CD4-positive, alpha-beta memory T cell (primary cell): Measurements from ENCODE around the gene TMEM108. TPM values are rescaled to one million over a fixed set of nuclear protein-coding genes. Genes with fewer than 3 reads are reported as not detected.

Source experiments
- CTCF ChIA-PET: fragments of 350-600 bp; sonication (Branson Sonifier 250); formaldehyde crosslinking; loops from one replicate; lab custom pipeline; 2021; ENCODE audit warnings: inconsistent platforms; ENCODE audit not compliant: partially characterized antibody; lab: Charles Lee
- POLR2A ChIA-PET: fragments of 350-600 bp; sonication (Branson Sonifier 250); formaldehyde crosslinking; loops from one replicate; lab custom pipeline; 2021; ENCODE audit not compliant: partially characterized antibody; lab: Charles Lee
- DNase-seq, 5 donors: peaks; one replicate each; pipeline versions ENCODE4 v3.0.0 to v3.0.0-alpha.2; 2020 to 2022; ENCODE audit warnings: mixed read lengths in 1 of 5
- H3K27ac ChIP-seq: one replicate; pipeline ENCODE4 v1.7.0; 2013; ENCODE audit warnings: low read depth, low read length
- H3K27me3 ChIP-seq: 2 replicates; pipeline ENCODE4 v1.7.0; 2013; ENCODE audit warnings: mild to moderate bottlenecking, low read length, moderate library complexity; ENCODE audit not compliant: insufficient read depth
- H3K36me3 ChIP-seq: 2 replicates; pipeline ENCODE4 v1.7.0; 2013; ENCODE audit warnings: mild to moderate bottlenecking, low read length, moderate library complexity; ENCODE audit not compliant: insufficient read depth
- H3K4me1 ChIP-seq: 2 replicates; pipeline ENCODE4 v1.7.0; 2013; ENCODE audit warnings: mild to moderate bottlenecking, low read length, moderate library complexity; ENCODE audit not compliant: insufficient read depth
- H3K4me3 ChIP-seq, 2 donors: one replicate each; pipeline ENCODE4 v1.7.0; 2013; ENCODE audit warnings: low read length in 2 of 2, mild to moderate bottlenecking in 1 of 2
- H3K9me3 ChIP-seq, 2 donors: one replicate each; pipeline ENCODE4 v1.7.0; 2013; ENCODE audit warnings: low read length in 2 of 2, control low read depth in 1 of 2; ENCODE audit not compliant: control insufficient read depth in 1 of 2
- H3K27ac Mint-ChIP-seq, 7 donors: one replicate each; pipeline ENCODE4 v1.8.0; 2020 to 2021; ENCODE audit warnings: mixed read lengths in 7 of 7, mild to moderate bottlenecking in 6 of 7, inconsistent platforms in 3 of 7, moderate library complexity in 3 of 7
- H3K27me3 Mint-ChIP-seq, 2 donors: one replicate each; pipeline ENCODE4 v1.8.0; 2020 to 2021; ENCODE audit warnings: mixed read lengths in 2 of 2
- H3K36me3 Mint-ChIP-seq, 2 donors: one replicate each; pipeline ENCODE4 v1.8.0; 2020 to 2021; ENCODE audit warnings: mixed read lengths in 2 of 2, inconsistent platforms in 1 of 2, mild to moderate bottlenecking in 1 of 2
- H3K4me1 Mint-ChIP-seq, 4 donors: one replicate each; pipeline ENCODE4 v1.8.0; 2020 to 2021; ENCODE audit warnings: mixed read lengths in 4 of 4, mild to moderate bottlenecking in 1 of 4
- H3K4me3 Mint-ChIP-seq, 8 donors: one replicate each; pipeline ENCODE4 v1.8.0; 2020 to 2021; ENCODE audit warnings: mixed read lengths in 8 of 8, mild to moderate bottlenecking in 7 of 8, moderate library complexity in 6 of 8, inconsistent platforms in 3 of 8
- H3K9me3 Mint-ChIP-seq, 8 donors: one replicate each; pipeline ENCODE4 v1.8.0; 2020 to 2021; ENCODE audit warnings: mixed read lengths in 8 of 8, mild to moderate bottlenecking in 5 of 8, inconsistent platforms in 3 of 8, moderate library complexity in 1 of 8
- intact Hi-C: fragments of 100-400 bp; cut with micrococcal nuclease; formaldehyde crosslinking; loops from one replicate; pipeline ENCODE4 v1.15.1; 2023
- polyA plus RNA-seq, 2 donors: library from polyadenylated mRNA; unstranded; fragments of 300-500 nt; fragmentation: Illumina TruSeq; gene quantifications; one replicate each; pipeline ENCODE4 v1.2.3, GENCODE V29; 2021
- total RNA-seq, 2 experiments: library from RNA; stranded (reverse); gene quantifications; one replicate each; pipeline ENCODE4 v1.2.3, GENCODE V29; 2021

Gene TMEM108
- total and polyA plus RNA-seq, 4 experiments from 2014 or later: not detected

DNA sequence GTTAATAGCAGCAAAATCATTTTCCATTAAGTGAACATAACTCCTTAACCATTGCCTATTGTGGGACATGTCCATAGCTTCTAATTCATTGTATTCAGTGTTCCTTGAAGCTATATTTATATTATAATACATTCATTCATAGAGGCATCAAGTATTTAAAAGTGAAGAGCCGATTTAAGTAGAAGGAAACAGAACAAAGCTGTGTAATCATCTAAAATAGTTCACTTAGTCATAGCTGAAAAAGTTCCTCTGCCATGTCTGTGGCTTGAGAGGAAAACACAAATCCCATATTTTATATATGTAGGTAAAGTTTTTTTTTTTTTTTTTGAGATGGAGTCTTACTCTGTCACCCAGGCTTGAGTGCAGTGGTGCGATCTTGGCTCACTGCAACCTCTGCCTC lies 54.5 kb downstream of the TMEM108 start:
- POLR2A ChIA-PET: no interaction called here

DNA sequence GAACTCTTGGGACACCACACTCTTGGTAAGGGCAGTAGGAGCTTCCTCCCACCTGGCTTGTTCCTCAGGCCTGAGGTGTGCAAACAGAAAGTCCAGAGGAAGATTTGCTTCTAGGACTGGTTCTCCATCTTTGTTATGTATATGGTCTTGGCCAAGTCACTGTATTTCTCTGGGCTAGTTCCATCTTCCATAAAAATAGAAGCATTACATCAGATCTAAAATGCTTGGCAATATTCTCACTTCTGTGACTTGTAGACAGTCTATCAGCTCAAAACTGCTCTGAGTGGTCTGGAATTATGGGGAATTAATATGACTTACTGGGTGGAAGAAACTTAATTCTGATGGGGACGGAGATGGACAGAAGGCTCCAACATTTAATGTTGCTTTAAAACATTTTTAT lies 55.2 kb downstream of the TMEM108 start:
- CTCF ChIA-PET: no interaction called here
- no peaks in the 10 kb centered on the region for H3K27me3 Mint-ChIP-seq

More for the DNA sequence above, 54.5 kb downstream of the TMEM108 start:
- H3K27ac Mint-ChIP-seq: no peak overlapping the region
- H3K27me3 ChIP-seq: no peaks in the 10 kb centered on the region
- CTCF ChIA-PET: no interaction called here
- H3K4me3 ChIP-seq: no peak overlapping the region
- no peak overlapping the region for H3K27ac ChIP-seq
- H3K27me3 Mint-ChIP-seq: no peaks in the 10 kb centered on the region
- H3K4me1 Mint-ChIP-seq: no peaks in the 10 kb centered on the region
- H3K9me3 Mint-ChIP-seq: peaks cover 0 to 3% (median 0%) of the 10 kb centered on the region in 8 donors
- H3K36me3 Mint-ChIP-seq: no peaks in the 10 kb centered on the region
- H3K9me3 ChIP-seq: no peaks in the 10 kb centered on the region
- no peaks in the 10 kb centered on the region for H3K36me3 ChIP-seq
- DNase-seq: no peak
- no peaks in the 10 kb centered on the region for H3K4me1 ChIP-seq
- H3K4me3 Mint-ChIP-seq: no peak overlapping the region
- intact Hi-C loops: no loop called here

DNA sequence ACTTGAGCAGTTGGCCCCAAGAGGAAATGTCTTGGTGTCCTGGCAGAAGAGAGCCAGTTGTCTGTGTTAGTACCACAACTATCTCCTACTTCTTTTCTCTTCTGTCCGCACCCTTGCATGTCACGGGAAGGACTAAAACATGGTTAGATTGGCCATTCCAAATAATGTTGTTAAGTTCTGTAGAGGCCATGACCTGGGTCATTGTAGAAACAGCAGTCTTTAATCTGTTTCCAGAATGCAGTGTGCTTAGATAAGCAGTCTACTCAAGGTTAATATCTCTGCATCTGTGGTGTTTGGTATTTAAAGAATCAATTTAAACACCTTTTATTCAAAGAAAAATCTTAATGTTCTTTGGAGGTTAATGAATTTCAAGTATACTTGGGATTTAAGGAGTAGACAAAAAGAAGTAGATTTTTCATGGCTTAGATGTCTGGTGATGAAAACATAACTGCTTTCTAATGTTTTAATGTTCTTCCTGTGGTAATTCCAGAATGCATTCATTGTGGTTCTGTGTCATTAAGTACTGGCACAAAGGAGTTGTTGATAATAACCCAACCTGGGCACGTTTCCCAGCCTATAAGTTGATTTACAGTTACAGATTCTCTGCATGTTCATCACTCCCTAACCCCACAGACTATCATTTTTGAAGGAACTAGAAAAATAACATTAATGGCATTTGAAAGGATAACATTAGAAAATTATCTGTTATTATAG lies 58.9 kb downstream of the TMEM108 start:
- Histone ChIP-seq H3K36me3 (no peaks in the 10 kb centered on the region), H3K4me1 (no peaks in the 10 kb centered on the region), H3K27ac (no peak overlapping the region), H3K27me3 (no peaks in the 10 kb centered on the region), H3K4me3 (no peak overlapping the region), H3K9me3 (no peaks in the 10 kb centered on the region)
- Mint-ChIP-seq H3K36me3 (no peaks in the 10 kb centered on the region), H3K27ac (no peak overlapping the region), H3K4me1 (no peaks in the 10 kb centered on the region), H3K27me3 (peaks cover 0 to 2% of the 10 kb centered on the region in 2 donors), H3K4me3 (no peak overlapping the region), H3K9me3 (peaks cover 0 to 3% (median 0%) of the 10 kb centered on the region in 8 donors)
- DNase-seq: no peak
- ChIA-PET POLR2A (no interaction called here), CTCF (no interaction called here)
- intact Hi-C loops: no loop called here

More for the DNA sequence above, 55.2 kb downstream of the TMEM108 start:
- Histone ChIP-seq H3K9me3 (no peaks in the 10 kb centered on the region), H3K27ac (no peak overlapping the region), H3K4me1 (no peaks in the 10 kb centered on the region), H3K4me3 (no peak overlapping the region), H3K27me3 (no peaks in the 10 kb centered on the region), H3K36me3 (no peaks in the 10 kb centered on the region)
- H3K4me3 Mint-ChIP-seq: no peak overlapping the region
- no peaks in the 10 kb centered on the region for H3K36me3 Mint-ChIP-seq
- no peaks in the 10 kb centered on the region for H3K4me1 Mint-ChIP-seq
- DNase-seq: no peak
- POLR2A ChIA-PET: no interaction called here
- H3K27ac Mint-ChIP-seq: no peak overlapping the region
- peaks cover 0 to 3% (median 0%) of the 10 kb centered on the region in 8 donors for H3K9me3 Mint-ChIP-seq
- intact Hi-C loops: no loop called here

DNA sequence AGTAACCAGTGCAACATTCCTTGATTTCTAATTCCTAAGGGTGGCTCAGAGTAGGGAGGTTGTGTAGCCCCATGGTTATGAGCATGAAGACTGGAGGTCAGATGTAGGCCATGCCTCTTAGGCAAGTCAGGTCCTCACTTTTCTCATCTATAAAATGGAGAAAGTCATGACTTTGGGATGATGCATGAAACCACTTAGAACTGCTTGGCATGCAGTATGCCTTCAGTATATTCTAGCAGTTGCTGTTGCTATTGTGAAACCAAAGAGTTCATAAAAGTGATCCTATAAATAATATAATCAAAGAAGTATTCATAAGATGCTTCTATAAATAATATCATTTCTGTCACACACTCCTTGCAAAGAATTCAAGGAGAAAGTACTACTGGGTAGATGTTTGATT lies 65.5 kb downstream of the TMEM108 start:
- Histone ChIP-seq H3K27me3 (no peaks in the 10 kb centered on the region), H3K4me3 (no peak overlapping the region), H3K4me1 (no peaks in the 10 kb centered on the region), H3K9me3 (no peaks in the 10 kb centered on the region), H3K36me3 (no peaks in the 10 kb centered on the region), H3K27ac (no peak overlapping the region)
- ChIA-PET CTCF (no interaction called here), POLR2A (no interaction called here)
- Mint-ChIP-seq H3K9me3 (no peaks in the 10 kb centered on the region), H3K4me1 (no peaks in the 10 kb centered on the region), H3K27ac (no peak overlapping the region), H3K36me3 (no peaks in the 10 kb centered on the region), H3K27me3 (peaks cover 0 to 6% of the 10 kb centered on the region in 2 donors), H3K4me3 (no peak overlapping the region)
- DNase-seq: no peak
- intact Hi-C loops: no loop called here

DNA sequence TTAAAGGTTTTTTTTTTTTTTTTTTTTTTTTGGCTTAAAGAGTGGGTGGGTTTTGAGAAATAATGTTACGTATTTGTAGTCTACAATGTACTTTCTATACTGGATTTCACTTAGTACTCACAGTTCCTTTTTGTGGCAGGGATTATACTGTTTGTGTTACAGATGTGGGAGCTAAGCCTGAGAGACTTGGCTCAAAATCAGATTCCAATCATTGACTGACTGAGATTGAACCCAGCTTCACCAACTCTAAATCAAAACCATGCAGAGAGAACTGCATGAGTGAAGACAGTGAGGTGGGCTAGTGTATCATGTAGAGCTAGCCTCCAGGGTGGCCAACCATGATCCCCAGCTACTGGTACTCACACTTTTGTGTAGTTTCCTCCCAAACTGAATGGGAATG lies 68.0 kb downstream of the TMEM108 start:
- CTCF ChIA-PET: no interaction called here
- Mint-ChIP-seq H3K4me3 (no peak overlapping the region), H3K27ac (no peak overlapping the region), H3K36me3 (no peaks in the 10 kb centered on the region), H3K27me3 (peaks cover 0 to 6% of the 10 kb centered on the region in 2 donors), H3K9me3 (no peaks in the 10 kb centered on the region), H3K4me1 (no peaks in the 10 kb centered on the region)
- H3K36me3 ChIP-seq: no peaks in the 10 kb centered on the region
- no peaks in the 10 kb centered on the region for H3K4me1 ChIP-seq
- intact Hi-C loops: no loop called here
- H3K9me3 ChIP-seq: no peaks in the 10 kb centered on the region
- no peaks in the 10 kb centered on the region for H3K27me3 ChIP-seq
- DNase-seq: no peak
- POLR2A ChIA-PET: no interaction called here
- H3K4me3 ChIP-seq: no peak overlapping the region
- no peak overlapping the region for H3K27ac ChIP-seq

DNA sequence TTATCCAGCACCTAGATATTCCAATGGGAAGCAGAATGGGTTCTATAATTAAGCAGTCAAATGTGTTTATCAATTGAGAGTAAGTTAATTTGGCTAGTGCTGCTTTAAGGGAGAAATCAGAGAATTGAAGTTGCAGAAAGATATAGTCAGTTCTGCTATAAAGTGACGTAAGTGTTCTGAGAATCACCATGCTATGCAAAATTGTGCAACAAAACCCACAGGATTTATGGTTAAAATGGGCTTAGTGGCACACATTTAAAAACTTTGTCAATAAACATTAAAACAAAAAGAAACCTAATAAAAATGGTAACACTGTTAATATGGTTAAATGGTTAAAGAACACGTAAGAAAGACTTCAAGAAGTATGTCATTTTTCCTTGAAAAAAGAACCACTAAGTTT lies 74.5 kb downstream of the TMEM108 start:
- ChIA-PET CTCF (no interaction called here), POLR2A (no interaction called here)
- DNase-seq: no peak
- Histone ChIP-seq H3K27me3 (no peaks in the 10 kb centered on the region), H3K36me3 (no peaks in the 10 kb centered on the region), H3K4me3 (no peak overlapping the region), H3K4me1 (no peaks in the 10 kb centered on the region), H3K9me3 (no peaks in the 10 kb centered on the region), H3K27ac (no peak overlapping the region)
- Mint-ChIP-seq H3K27me3 (peaks cover 0 to 3% of the 10 kb centered on the region in 2 donors), H3K4me3 (no peak overlapping the region), H3K9me3 (peaks cover 0 to 2% (median 0%) of the 10 kb centered on the region in 8 donors), H3K36me3 (no peaks in the 10 kb centered on the region), H3K4me1 (no peaks in the 10 kb centered on the region), H3K27ac (no peak overlapping the region)
- intact Hi-C loops: no loop called here

DNA sequence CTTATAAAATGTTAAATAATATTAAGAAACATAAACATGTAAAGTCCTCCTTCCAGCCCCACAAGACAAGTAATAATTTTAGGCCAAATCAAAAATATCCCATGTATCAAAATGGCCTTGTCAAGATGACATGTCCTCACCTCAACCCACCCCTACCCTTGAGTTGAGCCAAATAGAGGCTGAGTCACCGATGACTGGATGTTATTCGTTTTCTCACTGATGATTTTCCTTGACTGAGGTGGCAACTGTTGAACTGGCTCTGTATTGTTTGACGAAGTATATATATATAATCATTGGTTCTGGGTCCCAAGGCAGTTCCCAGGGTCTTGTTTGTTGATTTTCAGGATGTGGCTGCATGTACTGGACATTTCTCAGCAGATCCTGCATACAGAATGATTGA lies 75.3 kb downstream of the TMEM108 start:
- intact Hi-C loops: no loop called here
- H3K4me1 ChIP-seq: no peaks in the 10 kb centered on the region
- no peaks in the 10 kb centered on the region for H3K36me3 ChIP-seq
- H3K27ac Mint-ChIP-seq: no peak overlapping the region
- H3K9me3 Mint-ChIP-seq: peaks cover 0 to 2% (median 0%) of the 10 kb centered on the region in 8 donors
- no peak overlapping the region for H3K4me3 Mint-ChIP-seq
- no peaks in the 10 kb centered on the region for H3K4me1 Mint-ChIP-seq
- no peaks in the 10 kb centered on the region for H3K27me3 ChIP-seq
- H3K4me3 ChIP-seq: no peak overlapping the region
- no peaks in the 10 kb centered on the region for H3K27me3 Mint-ChIP-seq
- H3K36me3 Mint-ChIP-seq: no peaks in the 10 kb centered on the region
- H3K27ac ChIP-seq: no peak overlapping the region
- POLR2A ChIA-PET: no interaction called here
- no peaks in the 10 kb centered on the region for H3K9me3 ChIP-seq
- CTCF ChIA-PET: no interaction called here
- DNase-seq: no peak
